WERI-Rb-1 (cell line): ENCODE results near the gene MAL.

Source experiments
- DNase-seq: peaks from one replicate; pipeline ENCODE4 v3.0.0-alpha.2; 2020
- H3K27ac ChIP-seq: fragments of 250-450 bp; sonication (Bioruptor Pico); 2 replicates; pipeline ENCODE4 v1.5.1; 2020; ENCODE audit warnings: mild to moderate bottlenecking, moderate library complexity
- H3K27me3 ChIP-seq: fragments of 250-450 bp; sonication (Bioruptor Pico); 2 replicates; pipeline ENCODE4 v1.5.1; 2021; ENCODE audit warnings: mild to moderate bottlenecking, low read depth, moderate library complexity; ENCODE audit not compliant: insufficient read depth, severe bottlenecking
- H3K36me3 ChIP-seq: fragments of 250-450 bp; sonication (Bioruptor Pico); 2 replicates; pipeline ENCODE4 v1.5.1; 2020; ENCODE audit warnings: mild to moderate bottlenecking, moderate library complexity
- H3K4me3 ChIP-seq: 2 replicates; pipeline ENCODE4 v1.5.1; 2011; ENCODE audit warnings: low read depth, mild to moderate bottlenecking, control low read depth, low read length
- H3K9me3 ChIP-seq: fragments of 250-450 bp; sonication (Bioruptor Pico); 2 replicates; pipeline ENCODE4 v1.5.1; 2021; ENCODE audit warnings: mild to moderate bottlenecking, moderate library complexity; ENCODE audit not compliant: severe bottlenecking
- TF ChIP-seq, protein P1 (sequence below): IDR thresholded peaks from 2 replicates; pipeline ENCODE4 v1.5.1; 2011; ENCODE audit warnings: low read depth, mild to moderate bottlenecking, control low read depth, inconsistent platforms, low read length

The MAL gene

DNA sequence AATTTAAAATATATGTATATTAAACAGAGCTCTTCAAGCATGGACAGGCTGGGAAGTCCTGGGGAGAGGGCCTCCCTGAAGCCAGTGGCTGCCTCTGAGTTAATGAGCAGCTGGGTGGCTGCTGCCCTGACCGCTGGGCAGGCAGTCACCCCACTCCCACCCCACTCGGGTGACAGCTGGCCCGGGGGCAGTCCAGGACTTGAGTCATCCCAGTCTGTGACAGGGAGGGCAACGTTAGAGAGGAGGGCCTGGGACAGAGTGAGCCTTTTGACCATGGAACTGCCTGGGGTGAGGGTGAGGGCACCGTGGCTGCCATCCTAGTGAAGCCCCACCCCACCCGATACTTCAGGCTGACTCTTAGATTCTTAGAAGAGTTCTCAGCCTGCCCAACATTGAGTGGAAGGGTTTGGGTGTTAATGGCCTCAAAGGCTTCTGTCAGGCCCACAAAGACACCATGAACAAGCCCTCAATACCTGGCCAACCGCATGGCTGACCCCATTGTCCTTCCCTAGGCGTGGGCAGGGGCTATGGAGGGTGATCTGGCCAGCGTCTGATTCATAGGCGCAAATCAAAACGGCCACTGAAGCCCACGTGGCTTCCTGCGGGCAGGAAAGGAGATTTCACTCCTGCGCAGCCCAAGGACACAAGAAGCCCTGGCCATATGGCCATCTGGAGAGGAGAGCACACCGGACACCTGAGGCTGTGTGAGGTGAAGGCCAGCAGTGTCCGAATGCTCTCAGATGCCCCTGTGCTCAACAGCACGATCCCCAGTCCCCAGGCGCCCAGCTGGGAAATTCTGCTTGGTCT is 48.6 kb downstream of the MAL start:
- no peak overlapping the region for H3K4me3 ChIP-seq
- H3K27ac ChIP-seq: peak overlapping the region; percentile 76
- TF ChIP-seq, protein P1, sequence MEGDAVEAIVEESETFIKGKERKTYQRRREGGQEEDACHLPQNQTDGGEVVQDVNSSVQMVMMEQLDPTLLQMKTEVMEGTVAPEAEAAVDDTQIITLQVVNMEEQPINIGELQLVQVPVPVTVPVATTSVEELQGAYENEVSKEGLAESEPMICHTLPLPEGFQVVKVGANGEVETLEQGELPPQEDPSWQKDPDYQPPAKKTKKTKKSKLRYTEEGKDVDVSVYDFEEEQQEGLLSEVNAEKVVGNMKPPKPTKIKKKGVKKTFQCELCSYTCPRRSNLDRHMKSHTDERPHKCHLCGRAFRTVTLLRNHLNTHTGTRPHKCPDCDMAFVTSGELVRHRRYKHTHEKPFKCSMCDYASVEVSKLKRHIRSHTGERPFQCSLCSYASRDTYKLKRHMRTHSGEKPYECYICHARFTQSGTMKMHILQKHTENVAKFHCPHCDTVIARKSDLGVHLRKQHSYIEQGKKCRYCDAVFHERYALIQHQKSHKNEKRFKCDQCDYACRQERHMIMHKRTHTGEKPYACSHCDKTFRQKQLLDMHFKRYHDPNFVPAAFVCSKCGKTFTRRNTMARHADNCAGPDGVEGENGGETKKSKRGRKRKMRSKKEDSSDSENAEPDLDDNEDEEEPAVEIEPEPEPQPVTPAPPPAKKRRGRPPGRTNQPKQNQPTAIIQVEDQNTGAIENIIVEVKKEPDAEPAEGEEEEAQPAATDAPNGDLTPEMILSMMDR: no peak

DNA sequence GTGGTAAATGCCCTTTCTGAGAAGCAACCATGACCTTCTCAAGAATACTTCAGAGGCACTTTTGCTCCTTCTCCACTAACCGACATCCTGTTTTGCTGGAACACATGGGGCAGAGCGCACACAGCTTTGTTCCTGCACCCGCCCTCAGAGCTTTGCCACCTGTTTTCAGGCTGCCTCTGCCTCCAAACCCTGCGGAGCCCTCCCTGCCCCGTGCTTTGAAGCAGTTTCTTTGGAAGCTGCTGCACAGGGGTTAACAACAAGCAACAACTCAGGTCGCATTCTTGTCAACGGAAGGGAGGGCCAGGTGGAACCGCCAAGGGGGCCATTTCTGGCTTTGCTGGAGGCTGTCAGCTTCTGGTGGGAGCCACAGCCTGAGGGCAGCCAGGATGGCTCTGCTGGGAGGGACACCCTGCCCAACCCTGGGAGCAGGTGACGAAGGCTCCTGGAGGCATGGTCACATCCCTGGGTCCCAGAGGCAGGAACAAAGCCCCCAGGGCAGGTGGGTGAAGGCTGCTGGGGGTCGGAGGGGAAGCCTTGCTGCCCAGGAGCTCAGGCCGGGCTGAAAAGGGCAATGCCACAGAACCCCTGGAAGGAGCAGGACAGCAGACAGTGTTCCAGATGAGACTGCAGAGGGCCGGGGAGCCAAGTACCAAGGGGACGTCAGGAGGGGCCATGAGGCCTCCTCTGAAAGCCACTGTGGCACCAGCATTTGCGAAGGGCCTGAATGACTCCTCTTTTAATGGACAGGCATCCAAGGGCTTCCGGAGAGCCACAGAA is 49.3 kb downstream of the MAL start:
- DNase-seq: no peak
- Histone ChIP-seq H3K36me3 (no peaks in the 10 kb centered on the region), H3K27me3 (no peaks in the 10 kb centered on the region), H3K9me3 (no peaks in the 10 kb centered on the region), H3K27ac (peak overlapping the region; percentile 76), H3K4me3 (no peak overlapping the region)
- TF ChIP-seq, protein P1: no peak

More for the DNA sequence above, 48.6 kb downstream of the MAL start:
- Histone ChIP-seq H3K36me3 (no peaks in the 10 kb centered on the region), H3K9me3 (no peaks in the 10 kb centered on the region), H3K27me3 (no peaks in the 10 kb centered on the region)
- peak; percentile 62 for DNase-seq

DNA sequence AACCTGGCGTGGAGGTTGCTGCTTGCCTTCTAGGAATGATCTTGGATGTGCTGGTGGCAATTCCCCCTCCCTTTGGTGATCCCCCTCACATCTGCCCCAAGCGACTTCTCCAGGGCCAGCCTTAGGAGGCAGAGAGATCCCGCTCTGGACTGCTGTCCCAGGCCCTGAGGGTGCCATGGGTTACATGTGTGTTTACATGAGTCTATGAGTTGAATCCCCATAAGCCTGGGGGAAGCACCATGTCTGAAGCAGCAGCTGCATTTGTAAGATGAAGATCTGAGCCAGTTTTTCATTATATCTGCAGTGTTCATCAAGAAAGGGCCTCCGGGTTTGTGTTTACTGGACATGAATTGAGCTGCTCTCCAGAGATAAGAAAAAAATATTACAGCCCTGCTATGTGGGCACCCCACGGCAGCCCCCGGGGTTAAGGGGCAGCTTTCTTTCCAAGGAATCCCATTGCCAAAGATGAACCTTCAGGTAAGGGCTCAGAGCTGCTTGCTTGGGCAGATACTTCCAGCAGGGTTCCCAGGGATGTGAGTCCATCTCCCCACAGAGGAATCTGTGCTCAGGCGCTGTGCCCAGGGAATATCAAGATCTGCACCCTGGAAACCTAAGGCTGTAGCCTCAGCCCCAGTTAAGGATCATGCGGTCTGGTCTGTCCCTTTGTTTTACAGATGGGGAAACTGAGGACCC is 50.1 kb downstream of the MAL start:
- DNase-seq: no peak
- no peaks in the 10 kb centered on the region for H3K27me3 ChIP-seq
- no peaks in the 10 kb centered on the region for H3K9me3 ChIP-seq
- TF ChIP-seq, protein P1: no peak
- no peak overlapping the region for H3K4me3 ChIP-seq
- H3K27ac ChIP-seq: no peak overlapping the region; the same call in 1 of the 2 replicates
- H3K36me3 ChIP-seq: no peaks in the 10 kb centered on the region

DNA sequence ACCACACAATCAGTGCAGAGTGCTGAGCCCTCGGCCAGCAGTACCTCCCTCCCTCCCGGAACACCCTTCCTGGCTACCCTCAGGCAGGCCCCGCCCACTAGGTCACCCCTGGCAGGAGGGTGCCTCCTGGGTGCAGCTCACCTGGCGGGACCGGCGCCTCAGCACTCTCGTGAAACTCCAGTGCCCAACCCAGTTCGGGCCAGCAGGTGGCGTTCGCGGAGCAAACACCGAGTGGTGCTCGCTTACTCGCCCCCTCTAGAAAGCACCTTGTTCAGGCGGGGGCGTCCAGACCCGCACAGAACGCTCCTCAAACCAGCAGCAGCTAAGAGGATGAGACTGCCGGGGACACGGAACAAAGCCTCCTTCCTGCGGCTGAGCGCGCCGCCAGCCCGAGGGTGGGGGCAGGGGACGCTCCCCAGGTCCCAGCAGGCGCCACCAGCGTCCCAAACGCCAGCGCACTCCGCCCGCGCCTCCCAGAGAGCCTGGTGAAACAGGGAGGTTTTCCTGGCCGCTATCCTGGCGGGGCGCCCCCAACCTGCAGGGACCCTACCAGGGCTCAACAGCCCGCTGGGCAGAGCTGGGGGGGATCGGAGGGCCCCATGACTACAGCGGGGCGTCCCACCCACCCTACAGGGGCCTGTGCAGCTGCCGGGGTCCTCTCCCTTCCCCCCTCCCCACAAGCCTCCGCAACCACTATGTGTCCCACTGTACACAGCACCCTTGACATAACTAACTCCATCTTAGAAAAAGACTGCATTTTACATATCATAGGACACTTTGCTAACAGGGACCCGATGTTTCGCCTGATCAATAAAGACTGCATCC is 51.4 kb downstream of the MAL start:
- H3K27me3 ChIP-seq: no peaks in the 10 kb centered on the region
- H3K36me3 ChIP-seq: no peaks in the 10 kb centered on the region
- peak overlapping the region; percentile 89 for H3K27ac ChIP-seq
- DNase-seq: peak; percentile 94
- TF ChIP-seq, protein P1: peak; percentile 92
- H3K9me3 ChIP-seq: no peaks in the 10 kb centered on the region
- H3K4me3 ChIP-seq: peak overlapping the region; percentile 66

DNA sequence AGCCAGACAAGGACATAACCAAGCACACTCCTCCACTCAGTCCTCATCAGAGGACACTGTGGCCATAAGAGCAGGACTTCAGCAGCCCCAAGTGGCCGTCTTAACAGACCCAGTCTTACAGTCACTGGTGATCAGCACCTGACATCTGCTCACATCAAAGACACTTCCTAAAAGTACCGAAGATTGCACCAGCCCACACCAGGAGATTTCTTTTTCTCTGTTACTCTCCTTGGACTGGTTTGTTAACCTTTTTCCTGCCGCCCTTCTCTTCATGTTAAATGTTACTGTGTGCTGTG is 52.0 kb downstream of the MAL start:
- peak; percentile 69 for DNase-seq
- TF ChIP-seq, protein P1: peak; percentile 62; the same call in 1 of the 2 replicates
- no peaks in the 10 kb centered on the region for H3K36me3 ChIP-seq
- peak overlapping the region; percentile 89 for H3K27ac ChIP-seq
- no peaks in the 10 kb centered on the region for H3K9me3 ChIP-seq
- H3K4me3 ChIP-seq: peak overlapping the region; percentile 66
- no peaks in the 10 kb centered on the region for H3K27me3 ChIP-seq
